PFSK-1 (cell line): Measurements from ENCODE around the gene PDE4B.

Source experiments
- FOXP2 ChIP-seq: optimal IDR thresholded peaks from 2 replicates; pipeline ENCODE3; 2011; ENCODE audit warnings: borderline replicate concordance, control low read depth, inconsistent platforms; ENCODE audit not compliant: insufficient read depth; ENCODE audit errors: extremely low read length, extremely low read depth
- POLR2AphosphoS5 ChIP-seq: IDR thresholded peaks from 2 replicates; pipeline ENCODE4 v1.6.1; 2012; ENCODE audit warnings: low read depth, mild to moderate bottlenecking, control low read depth, low read length, moderate library complexity
- SIN3A ChIP-seq: IDR thresholded peaks from 2 replicates; pipeline ENCODE4 v1.6.1; 2012; ENCODE audit warnings: mild to moderate bottlenecking, low read length, moderate library complexity, borderline replicate concordance; ENCODE audit not compliant: insufficient read depth
- TAF1 ChIP-seq: IDR thresholded peaks from 2 replicates; pipeline ENCODE4 v1.6.1; 2012; ENCODE audit warnings: low read length, control low read depth, borderline replicate concordance; ENCODE audit not compliant: insufficient read depth
- TF ChIP-seq, protein P1 (sequence below), 2 experiments: IDR thresholded peaks; 2 replicates each; pipeline versions ENCODE4 v1.6.1 to v1.8.0; 2011 to 2012; ENCODE audit warnings: low read depth in 2 of 2, low read length in 2 of 2, control low read depth in 1 of 2, inconsistent platforms in 1 of 2, mild to moderate bottlenecking in 1 of 2, moderate library complexity in 1 of 2; ENCODE audit not compliant: insufficient read depth in 1 of 2

Gene PDE4B

DNA sequence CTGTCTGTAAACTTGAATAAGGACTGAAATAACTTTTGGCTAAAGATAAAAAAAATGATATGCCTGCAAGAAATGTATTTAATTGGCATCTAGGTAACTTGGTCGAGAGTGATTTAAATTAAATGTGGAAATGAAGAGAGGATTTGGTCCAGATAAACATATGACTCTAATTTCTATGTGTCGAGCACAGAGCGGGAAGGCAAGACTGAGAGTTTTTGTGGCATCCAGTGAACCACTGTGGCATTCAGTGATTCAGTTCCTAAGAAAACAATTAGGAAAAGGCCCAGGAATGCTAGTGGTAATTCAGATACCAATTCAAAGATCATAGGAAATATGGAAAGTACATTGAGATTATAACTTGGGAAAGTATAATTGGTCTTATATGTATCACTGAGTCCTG is 39.6 kb downstream of the PDE4B start:
- no peak for TF ChIP-seq FOXP2
- no peak for TF ChIP-seq POLR2AphosphoS5
- TF ChIP-seq, protein P1, sequence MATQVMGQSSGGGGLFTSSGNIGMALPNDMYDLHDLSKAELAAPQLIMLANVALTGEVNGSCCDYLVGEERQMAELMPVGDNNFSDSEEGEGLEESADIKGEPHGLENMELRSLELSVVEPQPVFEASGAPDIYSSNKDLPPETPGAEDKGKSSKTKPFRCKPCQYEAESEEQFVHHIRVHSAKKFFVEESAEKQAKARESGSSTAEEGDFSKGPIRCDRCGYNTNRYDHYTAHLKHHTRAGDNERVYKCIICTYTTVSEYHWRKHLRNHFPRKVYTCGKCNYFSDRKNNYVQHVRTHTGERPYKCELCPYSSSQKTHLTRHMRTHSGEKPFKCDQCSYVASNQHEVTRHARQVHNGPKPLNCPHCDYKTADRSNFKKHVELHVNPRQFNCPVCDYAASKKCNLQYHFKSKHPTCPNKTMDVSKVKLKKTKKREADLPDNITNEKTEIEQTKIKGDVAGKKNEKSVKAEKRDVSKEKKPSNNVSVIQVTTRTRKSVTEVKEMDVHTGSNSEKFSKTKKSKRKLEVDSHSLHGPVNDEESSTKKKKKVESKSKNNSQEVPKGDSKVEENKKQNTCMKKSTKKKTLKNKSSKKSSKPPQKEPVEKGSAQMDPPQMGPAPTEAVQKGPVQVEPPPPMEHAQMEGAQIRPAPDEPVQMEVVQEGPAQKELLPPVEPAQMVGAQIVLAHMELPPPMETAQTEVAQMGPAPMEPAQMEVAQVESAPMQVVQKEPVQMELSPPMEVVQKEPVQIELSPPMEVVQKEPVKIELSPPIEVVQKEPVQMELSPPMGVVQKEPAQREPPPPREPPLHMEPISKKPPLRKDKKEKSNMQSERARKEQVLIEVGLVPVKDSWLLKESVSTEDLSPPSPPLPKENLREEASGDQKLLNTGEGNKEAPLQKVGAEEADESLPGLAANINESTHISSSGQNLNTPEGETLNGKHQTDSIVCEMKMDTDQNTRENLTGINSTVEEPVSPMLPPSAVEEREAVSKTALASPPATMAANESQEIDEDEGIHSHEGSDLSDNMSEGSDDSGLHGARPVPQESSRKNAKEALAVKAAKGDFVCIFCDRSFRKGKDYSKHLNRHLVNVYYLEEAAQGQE (IDR thresholded peaks at IDR 0.05; ENCODE audit: insufficient read depth in 1 of 2, low read depth in 2 of 2, low read length in 2 of 2), result no peak
- TF ChIP-seq TAF1, result no peak
- TF ChIP-seq SIN3A, result no peak

GRCh38 chr1:65836686-65837085 is 44.0 kb downstream of the PDE4B start:
- TF ChIP-seq POLR2AphosphoS5 (no peak), TAF1 (no peak), SIN3A (no peak), FOXP2 (no peak)
- TF ChIP-seq, protein P1 (IDR thresholded peaks at IDR 0.05; ENCODE audit: insufficient read depth in 1 of 2, low read depth in 2 of 2, low read length in 2 of 2), result no peak

GRCh38 chr1:65840683-65841082 is 48.0 kb downstream of the PDE4B start:
- TF ChIP-seq FOXP2 (no peak), POLR2AphosphoS5 (no peak), SIN3A (no peak)
- TF ChIP-seq, protein P1 (IDR thresholded peaks at IDR 0.05; ENCODE audit: insufficient read depth in 1 of 2, low read depth in 2 of 2, low read length in 2 of 2), result no peak

GRCh38 chr1:65844296-65844695 is 51.6 kb downstream of the PDE4B start:
- TF ChIP-seq POLR2AphosphoS5 (no peak), FOXP2 (no peak), SIN3A (no peak), TAF1 (no peak)
- TF ChIP-seq, protein P1 (IDR thresholded peaks at IDR 0.05; ENCODE audit: insufficient read depth in 1 of 2, low read depth in 2 of 2, low read length in 2 of 2), result no peak

DNA sequence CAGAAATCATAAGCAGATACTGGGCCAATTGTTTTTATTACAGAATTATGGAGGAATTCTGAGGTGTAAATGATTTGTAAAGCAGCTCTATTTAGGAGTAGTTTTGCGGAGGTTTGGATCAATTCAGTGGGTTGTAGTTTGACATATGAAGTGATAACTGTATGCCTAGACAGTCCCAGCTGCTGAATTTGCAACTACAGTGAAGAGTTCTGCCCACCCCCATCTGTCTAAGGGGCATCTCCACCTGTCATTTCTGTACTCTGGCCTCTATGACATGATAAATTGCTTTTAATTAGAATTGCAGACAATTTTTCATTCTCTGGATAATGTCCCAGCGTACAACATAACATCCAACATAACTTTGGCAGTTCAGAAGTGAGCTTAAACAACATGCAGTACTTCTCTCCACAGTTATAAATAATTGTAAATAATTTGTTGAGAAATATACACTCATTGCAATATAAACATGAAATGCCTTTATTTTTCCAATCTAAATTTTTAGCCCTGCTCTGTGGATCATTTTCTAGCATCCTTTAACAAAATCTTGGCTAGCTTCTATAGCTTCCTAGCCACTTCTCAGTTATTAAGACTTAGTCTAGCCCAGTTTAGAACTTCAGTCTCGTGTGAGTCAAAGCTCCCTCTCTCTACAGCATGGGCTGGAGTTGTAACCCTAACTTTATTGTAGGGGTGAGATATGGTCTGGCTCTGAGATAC is 52.3 kb downstream of the PDE4B start:
- no peak for TF ChIP-seq TAF1
- TF ChIP-seq, protein P1 (IDR thresholded peaks at IDR 0.05; ENCODE audit: insufficient read depth in 1 of 2, low read depth in 2 of 2, low read length in 2 of 2), result no peak
- no peak for TF ChIP-seq FOXP2
- no peak for TF ChIP-seq POLR2AphosphoS5
- no peak for TF ChIP-seq SIN3A
